HG03025 (cell line): ENCODE results near the gene NDUFA5.
"Not testable (repeated sequence)": the region's sequence is repeated elsewhere in the genome, so short reads cannot be mapped to it uniquely, and the experiment has no call there.

Experiments used
- ATAC-seq: cut with Tn5 transposase; IDR thresholded peaks from one replicate; pipeline ENCODE4 v1.9.1; 2021; ENCODE audit warnings: mild to moderate bottlenecking, moderate library complexity; ENCODE audit not compliant: unreplicated experiment, low FRiP score

NDUFA5 gene

GRCh38 chr7:123558289-123558874 lies 764 bp upstream of the NDUFA5 start:
- ATAC-seq = no peak

- no peak for ATAC-seq
These were observed 611 bp downstream of the NDUFA5 start for GRCh38 chr7:123557016-123557397.

GRCh38 chr7:123555484-123555883 lies 2.1 kb downstream of the NDUFA5 start:
- ATAC-seq = no peak

- no peak for ATAC-seq
These were observed 4.5 kb downstream of the NDUFA5 start for GRCh38 chr7:123553159-123553558.

- no peak for ATAC-seq
These were observed 5.0 kb downstream of the NDUFA5 start for GRCh38 chr7:123552641-123553040.

- not testable (repeated sequence) for ATAC-seq
These were observed 5.5 kb downstream of the NDUFA5 start for GRCh38 chr7:123552134-123552533.

- ATAC-seq = no peak
These were observed 9.2 kb downstream of the NDUFA5 start for GRCh38 chr7:123548406-123548805.

GRCh38 chr7:123539871-123540270 lies 17.7 kb downstream of the NDUFA5 start:
- no peak for ATAC-seq

- no peak for ATAC-seq
These were observed 18.7 kb downstream of the NDUFA5 start for GRCh38 chr7:123538897-123539296.

GRCh38 chr7:123538189-123538714 lies 19.4 kb downstream of the NDUFA5 start:
- no peak for ATAC-seq

- no peak for ATAC-seq
These were observed 20.5 kb downstream of the NDUFA5 start for GRCh38 chr7:123537026-123537642.

GRCh38 chr7:123535517-123535916 lies 22.1 kb downstream of the NDUFA5 start:
- no peak for ATAC-seq

GRCh38 chr7:123534383-123535260 lies 23.0 kb downstream of the NDUFA5 start, which contains the start of gene IQUB:
Gene IQUB, minus strand, starts transcription at chr7:123534595. Its CDS starts 22,255 bp downstream, at chr7:123512340.
- ATAC-seq = peak; percentile 80

GRCh38 chr7:123533929-123534382 lies 23.7 kb downstream of the NDUFA5 start:
- peak; percentile 7 for ATAC-seq

GRCh38 chr7:123533553-123533917 lies 24.1 kb downstream of the NDUFA5 start:
- ATAC-seq = no peak

- ATAC-seq = not testable (repeated sequence)
These were observed 24.6 kb downstream of the NDUFA5 start for GRCh38 chr7:123532788-123533552.

GRCh38 chr7:123532343-123532742 lies 25.3 kb downstream of the NDUFA5 start:
- not testable (repeated sequence) for ATAC-seq

GRCh38 chr7:123530035-123530591 lies 27.5 kb downstream of the NDUFA5 start:
- not testable (repeated sequence) for ATAC-seq

GRCh38 chr7:123528265-123528664 lies 29.4 kb downstream of the NDUFA5 start:
- no peak for ATAC-seq

GRCh38 chr7:123527712-123528225 lies 29.8 kb downstream of the NDUFA5 start:
- ATAC-seq = not testable (repeated sequence)
